ENCODE results near the gene GCG. TPM values are rescaled to one million over a fixed set of nuclear protein-coding genes. Genes with fewer than 3 reads are reported as not detected.

Gene GCG
- total RNA-seq, 4 donors from 2014 or later, result not detected

DNA sequence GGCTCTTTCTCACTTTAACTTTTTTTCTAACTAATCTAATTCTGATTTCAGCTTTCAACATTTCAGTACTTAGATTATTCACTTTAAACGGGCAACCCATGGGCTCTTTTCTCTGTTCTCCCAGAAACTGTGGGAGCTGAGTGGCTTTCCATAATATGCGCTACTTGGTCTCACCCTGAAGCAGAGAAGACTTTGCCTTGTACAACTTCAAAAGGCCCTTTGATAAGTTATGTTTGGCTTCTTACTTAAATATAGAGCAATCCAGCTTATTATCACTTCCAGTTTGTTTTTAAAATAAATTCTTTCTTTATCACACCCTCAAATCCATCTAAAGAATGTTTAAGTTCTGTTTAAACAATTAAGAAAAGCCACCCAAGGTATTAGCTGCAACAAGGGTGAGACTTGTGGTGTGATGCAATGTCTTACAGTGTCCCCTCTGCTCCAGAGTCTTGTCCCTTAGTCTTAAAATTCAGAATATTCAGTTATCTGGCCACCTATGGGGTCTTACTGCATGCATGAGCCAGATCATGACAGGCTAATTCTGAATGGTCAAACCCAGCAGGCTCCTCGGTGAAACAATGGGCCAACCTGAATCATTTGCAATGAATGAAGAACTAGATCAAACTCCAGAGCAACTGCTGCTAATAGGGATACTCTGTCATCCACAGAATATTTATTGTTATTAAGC, 38.8 kb downstream of the GCG start:
- Histone ChIP-seq H3K4me3 (no peak overlapping the region), H3K4me1 (peaks cover 37% of the 10 kb centered on the region), H3K9me3 (no peaks in the 10 kb centered on the region), H3K27me3 (no peaks in the 10 kb centered on the region), H3K27ac (no peak overlapping the region), H3K36me3 (no peaks in the 10 kb centered on the region)
- no peak for DNase-seq (ENCODE audit: low spot score in 2 of 2)
- WGBS, result 66% methylated on average over 3 of the region's 3 CpGs
- TF ChIP-seq POLR2A (IDR thresholded peaks at IDR 0.05), result no peak
- TF ChIP-seq, protein P1, sequence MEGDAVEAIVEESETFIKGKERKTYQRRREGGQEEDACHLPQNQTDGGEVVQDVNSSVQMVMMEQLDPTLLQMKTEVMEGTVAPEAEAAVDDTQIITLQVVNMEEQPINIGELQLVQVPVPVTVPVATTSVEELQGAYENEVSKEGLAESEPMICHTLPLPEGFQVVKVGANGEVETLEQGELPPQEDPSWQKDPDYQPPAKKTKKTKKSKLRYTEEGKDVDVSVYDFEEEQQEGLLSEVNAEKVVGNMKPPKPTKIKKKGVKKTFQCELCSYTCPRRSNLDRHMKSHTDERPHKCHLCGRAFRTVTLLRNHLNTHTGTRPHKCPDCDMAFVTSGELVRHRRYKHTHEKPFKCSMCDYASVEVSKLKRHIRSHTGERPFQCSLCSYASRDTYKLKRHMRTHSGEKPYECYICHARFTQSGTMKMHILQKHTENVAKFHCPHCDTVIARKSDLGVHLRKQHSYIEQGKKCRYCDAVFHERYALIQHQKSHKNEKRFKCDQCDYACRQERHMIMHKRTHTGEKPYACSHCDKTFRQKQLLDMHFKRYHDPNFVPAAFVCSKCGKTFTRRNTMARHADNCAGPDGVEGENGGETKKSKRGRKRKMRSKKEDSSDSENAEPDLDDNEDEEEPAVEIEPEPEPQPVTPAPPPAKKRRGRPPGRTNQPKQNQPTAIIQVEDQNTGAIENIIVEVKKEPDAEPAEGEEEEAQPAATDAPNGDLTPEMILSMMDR (IDR thresholded peaks at IDR 0.05), result no peak
- no peak for TF ChIP-seq EP300 (IDR thresholded peaks at IDR 0.05)
- TF ChIP-seq POLR2AphosphoS5 (IDR thresholded peaks at IDR 0.05), result no peak

DNA sequence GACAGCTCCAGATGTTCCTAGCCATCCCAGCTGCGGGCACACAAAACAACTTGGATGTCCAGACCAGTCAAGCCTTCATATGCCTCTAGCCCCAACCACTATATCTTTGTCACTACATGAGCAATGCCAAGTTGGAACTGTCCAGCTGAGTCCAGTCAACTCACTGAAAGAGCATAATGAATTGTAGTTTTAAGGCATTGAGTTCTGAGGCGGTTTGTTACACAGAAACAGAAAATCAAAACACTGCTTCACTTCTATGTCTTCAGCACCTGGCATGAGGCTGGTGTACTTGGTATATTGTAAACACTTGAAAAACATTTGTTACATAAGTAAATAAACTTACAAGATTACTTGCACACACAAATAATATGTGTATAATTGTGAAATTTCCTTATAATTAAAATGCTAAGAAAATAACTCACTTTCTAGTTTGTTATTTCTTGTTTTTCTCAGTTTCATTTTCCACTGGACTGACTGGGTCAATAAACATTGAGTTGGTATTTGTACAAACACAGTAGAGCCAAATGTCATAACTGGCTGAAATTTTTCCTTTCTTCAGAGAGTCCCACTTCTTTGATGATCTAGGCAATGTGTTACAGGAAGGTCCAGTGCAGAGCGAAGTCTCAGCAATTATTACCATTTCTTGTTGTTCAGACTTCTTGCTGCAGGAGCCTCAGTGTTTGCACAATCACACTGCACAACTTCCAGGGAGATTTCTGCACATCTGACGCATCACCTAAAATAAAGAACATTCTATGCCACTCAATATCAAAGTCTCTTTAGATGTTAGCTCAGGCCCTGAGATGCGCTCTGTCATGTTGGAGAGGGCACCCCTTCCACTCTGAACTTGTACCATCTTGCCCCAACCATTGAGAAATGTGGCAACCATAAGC, 39.8 kb downstream of the GCG start:
- H3K9me3 ChIP-seq, result no peaks in the 10 kb centered on the region
- no peak overlapping the region for H3K4me3 ChIP-seq
- WGBS, result 75% methylated on average over 5 of the region's 5 CpGs
- no peak for DNase-seq (ENCODE audit: low spot score in 2 of 2)
- no peaks in the 10 kb centered on the region for H3K36me3 ChIP-seq
- TF ChIP-seq, protein P1 (IDR thresholded peaks at IDR 0.05), result no peak
- no peak for TF ChIP-seq POLR2AphosphoS5 (IDR thresholded peaks at IDR 0.05)
- H3K27ac ChIP-seq, result peak overlapping the region; percentile 45
- no peaks in the 10 kb centered on the region for H3K27me3 ChIP-seq
- peaks cover 30% of the 10 kb centered on the region for H3K4me1 ChIP-seq

DNA sequence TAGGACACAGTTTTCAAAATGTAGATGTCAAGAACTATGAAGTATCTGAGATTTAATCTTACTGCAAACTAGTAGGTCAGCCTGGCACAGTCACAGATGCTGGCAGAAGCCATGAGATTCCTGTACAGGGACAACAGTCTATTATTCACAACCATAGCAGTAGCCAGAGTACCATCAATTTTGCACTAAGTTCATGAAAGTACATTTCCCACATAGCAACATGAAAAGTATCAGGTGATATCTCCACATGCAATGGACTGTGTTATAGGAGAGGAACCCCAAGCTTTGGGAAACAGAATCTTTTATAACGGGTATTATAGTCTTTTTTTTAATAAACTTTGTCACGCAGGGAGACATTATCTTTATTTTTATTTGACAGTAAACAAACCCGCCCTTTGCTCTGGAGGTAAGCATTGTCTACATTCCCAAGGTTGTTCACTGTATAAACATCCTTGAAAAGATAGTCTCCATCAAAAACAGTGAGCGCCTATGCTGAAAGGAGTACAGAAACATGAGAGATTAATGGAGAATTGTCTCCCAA, 44.6 kb downstream of the GCG start:
- 94% methylated on average over 4 of the region's 4 CpGs for WGBS
- H3K9me3 ChIP-seq, result no peaks in the 10 kb centered on the region

DNA sequence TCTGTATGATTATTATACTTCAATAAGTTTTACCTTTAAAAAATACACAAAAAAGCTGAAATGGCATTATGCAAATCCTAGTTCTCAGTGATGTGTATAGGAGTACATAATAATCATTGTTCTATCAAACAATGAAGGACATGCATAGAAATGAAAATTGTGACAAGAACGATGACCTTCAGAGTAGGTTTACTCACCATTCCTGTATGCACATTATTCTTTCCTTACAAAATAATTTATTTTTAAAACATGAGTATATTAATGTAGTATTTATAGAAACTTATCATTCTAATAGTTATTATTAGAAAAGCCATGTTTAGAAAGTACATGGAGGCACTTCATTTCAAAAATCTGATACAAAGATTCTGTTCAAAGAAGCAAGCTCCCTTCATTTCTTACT, 45.3 kb downstream of the GCG start:
- H3K9me3 ChIP-seq, result no peaks in the 10 kb centered on the region
- H3K4me1 ChIP-seq, result peaks cover 4% of the 10 kb centered on the region
- DNase-seq (ENCODE audit: low spot score in 2 of 2), result no peak
- H3K27me3 ChIP-seq, result no peaks in the 10 kb centered on the region
- TF ChIP-seq POLR2A (IDR thresholded peaks at IDR 0.05) (no peak), EP300 (IDR thresholded peaks at IDR 0.05) (no peak), POLR2AphosphoS5 (IDR thresholded peaks at IDR 0.05) (no peak)
- TF ChIP-seq, protein P1 (IDR thresholded peaks at IDR 0.05), result no peak
- no peak overlapping the region for H3K4me3 ChIP-seq
- 87% methylated on average over 1 of the region's 1 CpG for WGBS
- no peaks in the 10 kb centered on the region for H3K36me3 ChIP-seq
- H3K27ac ChIP-seq, result no peak overlapping the region

More for the DNA sequence above, 44.6 kb downstream of the GCG start:
- no peak overlapping the region for H3K4me3 ChIP-seq
- peaks cover 11% of the 10 kb centered on the region for H3K4me1 ChIP-seq
- no peak for TF ChIP-seq EP300 (IDR thresholded peaks at IDR 0.05)
- TF ChIP-seq, protein P1 (IDR thresholded peaks at IDR 0.05), result no peak
- TF ChIP-seq POLR2AphosphoS5 (IDR thresholded peaks at IDR 0.05), result no peak
- H3K27me3 ChIP-seq, result no peaks in the 10 kb centered on the region
- no peak for DNase-seq (ENCODE audit: low spot score in 2 of 2)
- H3K36me3 ChIP-seq, result no peaks in the 10 kb centered on the region
- H3K27ac ChIP-seq, result no peak overlapping the region

DNA sequence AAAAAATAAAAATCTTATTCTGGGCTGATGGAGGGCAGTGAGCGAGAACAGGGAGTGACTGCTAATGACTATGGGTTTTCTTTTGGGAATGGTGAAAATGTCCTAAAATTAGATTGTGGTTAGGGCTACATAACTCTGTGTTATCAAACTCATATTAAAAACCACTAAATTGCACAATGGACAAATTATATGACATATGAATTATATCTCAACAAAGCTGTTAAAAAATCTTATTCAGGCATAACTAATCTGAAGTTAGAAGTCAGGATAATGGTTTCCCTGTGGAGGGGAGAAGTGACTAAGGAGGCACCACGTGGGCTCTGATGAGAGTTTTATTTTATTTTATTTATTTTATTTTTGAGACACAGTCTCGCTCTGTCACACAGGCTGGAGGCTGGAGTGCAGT, 45.9 kb downstream of the GCG start:
- no peak for DNase-seq (ENCODE audit: low spot score in 2 of 2)
- Histone ChIP-seq H3K27ac (no peak overlapping the region), H3K36me3 (no peaks in the 10 kb centered on the region), H3K27me3 (no peaks in the 10 kb centered on the region), H3K4me3 (no peak overlapping the region), H3K9me3 (no peaks in the 10 kb centered on the region), H3K4me1 (no peaks in the 10 kb centered on the region)
- TF ChIP-seq POLR2AphosphoS5 (IDR thresholded peaks at IDR 0.05), result no peak
- TF ChIP-seq POLR2A (IDR thresholded peaks at IDR 0.05), result no peak
- no peak for TF ChIP-seq EP300 (IDR thresholded peaks at IDR 0.05)
- TF ChIP-seq, protein P1 (IDR thresholded peaks at IDR 0.05), result no peak
- WGBS, result 66% methylated on average over 3 of the region's 3 CpGs
